GM12878 (cell line): Measurements from ENCODE around the gene NME8. TPM values are rescaled to one million over a fixed set of nuclear protein-coding genes. Genes with fewer than 3 reads are reported as not detected.

ENCODE experiments used
- ATAC-seq: fragments of 200-7000 bp; cut with Tn5 transposase; 3 replicates; pipeline ENCODE4 v1.9.1; 2020; ENCODE audit warnings: mild to moderate bottlenecking, moderate library complexity
- BruUV-seq: library from RNA; stranded (reverse); fragments of 400-500 nt; replicated peaks from 2 replicates; lab custom pipeline; 2021; lab: Mats Ljungman, UMichigan
- CTCF ChIA-PET: fragments of 300-600 bp; sonication (Branson Sonifier 250); formaldehyde crosslinking; extraction: SDS; loops from one replicate; lab custom pipeline; 2021; ENCODE audit warnings: inconsistent platforms; lab: Yijun Ruan, JAX
- POLR2A ChIA-PET: fragments of 350-600 bp; formaldehyde crosslinking; extraction: SDS; loops from one replicate; lab custom pipeline; 2021; ENCODE audit warnings: inconsistent platforms; lab: Charles Lee
- RAD21 ChIA-PET: fragments of 300-600 bp; sonication (Branson Sonifier 250); formaldehyde crosslinking; loops from one replicate; lab custom pipeline; 2023; ENCODE audit warnings: antibody characterized with exemption; ENCODE audit not compliant: unreplicated experiment; lab: Charles Lee
- SMC1A ChIA-PET: fragments of 300-600 bp; sonication (Branson Sonifier 250); formaldehyde crosslinking; loops from one replicate; lab custom pipeline; 2023; ENCODE audit not compliant: unreplicated experiment, uncharacterized antibody; lab: Charles Lee
- DNase-seq: peaks from one replicate; pipeline ENCODE4 v3.0.0-alpha.2; 2011; ENCODE audit warnings: low read depth, low spot score
- FAIRE-seq: peaks from 3 replicates; lab custom pipeline; 2011; peaks lifted over from hg19 to GRCh38; lab: Jason Lieb, UNC
- H2AFZ ChIP-seq: 2 replicates; pipeline ENCODE4 v1.6.0; 2011; ENCODE audit warnings: low read depth, low read length, control low read depth; ENCODE audit not compliant: control insufficient read depth
- H3K27ac ChIP-seq: 2 replicates; pipeline ENCODE4 v1.5.1; 2011; ENCODE audit warnings: control low read depth; ENCODE audit not compliant: control insufficient read depth, insufficient read depth
- H3K27me3 ChIP-seq, 2 experiments: replicated peaks in 1 of 2; 2 replicates each; pipeline versions ENCODE4 v1.6.0 to v1.6.1; 2011; ENCODE audit warnings: low read length in 1 of 2; ENCODE audit not compliant: control insufficient read depth in 2 of 2, insufficient read depth in 2 of 2
- H3K36me3 ChIP-seq, 2 experiments: 2 replicates each; pipeline ENCODE4 v1.5.1; 2011; ENCODE audit warnings: low read length in 1 of 2; ENCODE audit not compliant: control insufficient read depth in 2 of 2, insufficient read depth in 2 of 2
- H3K4me1 ChIP-seq: 2 replicates; pipeline ENCODE4 v1.6.1; 2011; ENCODE audit warnings: mild to moderate bottlenecking, low read length, moderate library complexity, mixed read lengths; ENCODE audit not compliant: control insufficient read depth, insufficient read depth
- H3K4me2 ChIP-seq: 2 replicates; pipeline ENCODE4 v1.6.0; 2011; ENCODE audit warnings: control low read depth; ENCODE audit not compliant: control insufficient read depth, insufficient read depth
- H3K4me3 ChIP-seq: fragments of 200-600 bp; sonication (generic); 2 replicates; pipeline ENCODE4 v1.5.1; 2016
- H3K79me2 ChIP-seq: 2 replicates; pipeline ENCODE4 v1.6.0; 2011; ENCODE audit warnings: low read length; ENCODE audit not compliant: control insufficient read depth, insufficient read depth
- H3K9ac ChIP-seq: 2 replicates; pipeline ENCODE4 v1.8.0; 2011; ENCODE audit warnings: low read length, control low read depth, mixed read lengths; ENCODE audit not compliant: control insufficient read depth, insufficient read depth
- H3K9me3 ChIP-seq: replicated peaks from 3 replicates; pipeline ENCODE4 v1.5.1; 2011; ENCODE audit warnings: mild to moderate bottlenecking, low read length; ENCODE audit not compliant: control insufficient read depth, insufficient read depth
- H4K20me1 ChIP-seq: 2 replicates; pipeline ENCODE4 v1.6.0; 2011; ENCODE audit not compliant: control insufficient read depth, insufficient read depth
- KDM1A ChIP-seq: fragments of 200-600 bp; sonication (generic); IDR thresholded peaks from 2 replicates; pipeline ENCODE4 v1.6.1; 2016; ENCODE audit warnings: borderline replicate concordance
- NR2C1 ChIP-seq: fragments of 450-650 bp; IDR thresholded peaks from 2 replicates; pipeline ENCODE4 v1.6.1; 2017; ENCODE audit warnings: antibody characterized with exemption, mild to moderate bottlenecking, moderate library complexity
- POU2F2 ChIP-seq: IDR thresholded peaks from 3 replicates; pipeline ENCODE4 v1.6.1; 2011; ENCODE audit warnings: low read depth, mild to moderate bottlenecking, low read length, borderline replicate concordance
- STAT3 ChIP-seq: IDR thresholded peaks from 2 replicates; pipeline ENCODE4 v1.6.1; 2011; ENCODE audit warnings: low read depth, low read length, improper control_type of control experiment
- TCF12 ChIP-seq: IDR thresholded peaks from 2 replicates; pipeline ENCODE4 v1.6.1; 2011; ENCODE audit warnings: low read depth, mild to moderate bottlenecking, low read length
- ZBTB33 ChIP-seq: fragments of 450-650 bp; IDR thresholded peaks from 2 replicates; pipeline ENCODE4 v1.6.1; 2017; ENCODE audit warnings: mild to moderate bottlenecking
- ZNF217 ChIP-seq: fragments of 450-650 bp; IDR thresholded peaks from 2 replicates; pipeline ENCODE4 v1.6.1; 2017; ENCODE audit warnings: antibody characterized with exemption, mild to moderate bottlenecking
- WGBS: methylation state at CpG from one replicate; pipeline ENCODE4 v1.1.6; 2016; ENCODE audit warnings: low lambda C conversion rate; ENCODE audit not compliant: insufficient replicate concordance, insufficient coverage; ENCODE audit errors: missing lambda C conversion rate; 5-methylcytosine and 5-hydroxymethylcytosine counted together
- in situ Hi-C: fragments of 300-500 bp; cut with MboI; formaldehyde crosslinking; loops from 9 replicates; pipeline ENCODE4 v1.14.3; 2018; ENCODE audit warnings: mixed read lengths
- intact Hi-C: fragments of 100-400 bp; cut with micrococcal nuclease; formaldehyde crosslinking; loops from one replicate; pipeline ENCODE4 v1.14.2; 2022; ENCODE audit not compliant: unreplicated experiment
- polyA plus RNA-seq, 11 experiments: library from polyadenylated mRNA; depleted of rRNA in 4 of 11; unstranded in 6 of 11; stranded (reverse) in 5 of 11; fragments of >200 nt; fragmentation: Nextera tagmentation in 4 of 11; fragmentation: Illumina TruSeq in 1 of 11; extraction: Ambion mirVana in 4 of 11; extraction: Trizol in 1 of 11; gene quantifications; 1 replicate in 1 of 11; 2 replicates in 10 of 11; pipeline versions ENCODE4 v1.2.1 to v1.2.3, GENCODE V29; 2011 to 2016; ENCODE audit warnings: inconsistent platforms in 2 of 11, missing spikeins in 2 of 11, low read depth in 1 of 11
- total RNA-seq, 4 experiments: library from RNA; depleted of rRNA in 3 of 4; stranded (reverse); fragments of >200 nt in 3 of 4; fragmentation: Illumina TruSeq in 1 of 4; extraction: Trizol in 1 of 4; gene quantifications; 2 replicates each; pipeline versions ENCODE4 v1.2.1 to v1.2.3, GENCODE V29; 2013 to 2021
- TF ChIP-seq, protein P1 (sequence below): fragments of 450-650 bp; IDR thresholded peaks from 2 replicates; pipeline ENCODE4 v1.6.1; 2016; ENCODE audit warnings: mild to moderate bottlenecking
- TF ChIP-seq, protein P2 (sequence below): fragments of 450-650 bp; conservative IDR thresholded peaks from 2 replicates; pipeline ENCODE4 v1.6.1; 2017; ENCODE audit warnings: mild to moderate bottlenecking, moderate library complexity
- TF ChIP-seq, protein P3 (sequence below): fragments of 450-650 bp; formaldehyde crosslinking; IDR thresholded peaks from 2 replicates; pipeline ENCODE4 v1.5.0; 2022; ENCODE audit warnings: mild to moderate bottlenecking, missing genetic modification characterization

The NME8 gene
- total and polyA plus RNA-seq, 10 of the 15 experiments (the other 5 are each of a cell fraction or from before 2014, with no cell fraction given): 0.03 to 3.5 (median 0.52) TPM; not detected in 2

DNA sequence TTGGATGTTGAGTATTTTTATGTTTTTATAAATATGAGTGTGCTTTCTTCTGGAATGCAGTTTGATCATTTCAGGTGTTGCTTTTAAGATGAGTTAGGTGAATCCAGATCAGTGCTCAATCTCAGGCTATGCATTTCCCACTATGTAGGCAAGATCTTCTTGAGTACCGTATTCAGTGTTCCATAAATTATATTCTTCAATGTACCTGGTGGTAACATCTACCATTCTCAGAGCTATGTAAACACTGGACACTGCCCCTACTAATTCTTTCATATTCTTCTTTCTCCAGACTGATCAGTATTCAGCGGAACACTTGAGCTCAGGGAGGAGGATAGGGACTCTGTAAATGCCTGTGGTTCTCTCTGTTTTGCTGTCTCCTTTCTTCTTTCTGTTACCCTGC lies 25.5 kb upstream of the NME8 start:
- Histone ChIP-seq H4K20me1 (no peaks in the 10 kb centered on the region), H3K4me1 (peaks cover 15% of the 10 kb centered on the region), H3K9me3 (no peaks in the 10 kb centered on the region; the same call in 2 of the 3 replicates), H3K9ac (no peak overlapping the region), H3K27me3 (no peaks in the 10 kb centered on the region), H3K36me3 (no peaks in the 10 kb centered on the region), H3K27ac (no peak overlapping the region; the same call in 1 of the 2 replicates), H2AFZ (no peak overlapping the region; the same call in 1 of the 2 replicates), H3K4me2 (peak overlapping the region; percentile 28), H3K4me3 (peak overlapping the region; percentile 39; the same call in 1 of the 2 replicates), H3K79me2 (peaks cover 26% of the 10 kb centered on the region)
- BruUV-seq: no TSS peak
- intact Hi-C loops: loop anchor here (5.0 kb wide), 1 partner anchor 56 kb away; no protein-coding TSS in a partner anchor
- CTCF ChIA-PET: interaction anchor here (0.6 to 3.0 kb wide), 6 partner anchors 9 to 184 kb away, joined by 3 to 13 read pairs (median 4); no protein-coding TSS in a partner anchor
- FAIRE-seq: no peak
- no peak for DNase-seq
- RAD21 ChIA-PET: interaction anchor here (0.8 to 3.8 kb wide), 5 partner anchors 10 to 129 kb away, joined by 3 to 30 read pairs (median 6); no protein-coding TSS in a partner anchor
- SMC1A ChIA-PET: interaction anchor here (0.8 to 12.7 kb wide), 10 partner anchors 9 to 537 kb away, joined by 3 to 193 read pairs (median 10); no protein-coding TSS in a partner anchor
- in situ Hi-C loops: loop anchor here (5.0 kb wide), 1 partner anchor 481 kb away; no protein-coding TSS in a partner anchor
- no peak for ATAC-seq
- POLR2A ChIA-PET: no interaction called here
- 94% methylated on average over 2 of the region's 2 CpGs for WGBS
- TF ChIP-seq TCF12 (no peak), KDM1A (no peak), NR2C1 (no peak), STAT3 (no peak), ZNF217 (no peak), ZBTB33 (no peak), POU2F2 (no peak)
- TF ChIP-seq, protein P1, sequence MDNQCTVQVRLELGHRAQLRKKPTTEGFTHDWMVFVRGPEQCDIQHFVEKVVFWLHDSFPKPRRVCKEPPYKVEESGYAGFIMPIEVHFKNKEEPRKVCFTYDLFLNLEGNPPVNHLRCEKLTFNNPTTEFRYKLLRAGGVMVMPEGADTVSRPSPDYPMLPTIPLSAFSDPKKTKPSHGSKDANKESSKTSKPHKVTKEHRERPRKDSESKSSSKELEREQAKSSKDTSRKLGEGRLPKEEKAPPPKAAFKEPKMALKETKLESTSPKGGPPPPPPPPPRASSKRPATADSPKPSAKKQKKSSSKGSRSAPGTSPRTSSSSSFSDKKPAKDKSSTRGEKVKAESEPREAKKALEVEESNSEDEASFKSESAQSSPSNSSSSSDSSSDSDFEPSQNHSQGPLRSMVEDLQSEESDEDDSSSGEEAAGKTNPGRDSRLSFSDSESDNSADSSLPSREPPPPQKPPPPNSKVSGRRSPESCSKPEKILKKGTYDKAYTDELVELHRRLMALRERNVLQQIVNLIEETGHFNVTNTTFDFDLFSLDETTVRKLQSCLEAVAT: peak; percentile 93
- TF ChIP-seq, protein P2, sequence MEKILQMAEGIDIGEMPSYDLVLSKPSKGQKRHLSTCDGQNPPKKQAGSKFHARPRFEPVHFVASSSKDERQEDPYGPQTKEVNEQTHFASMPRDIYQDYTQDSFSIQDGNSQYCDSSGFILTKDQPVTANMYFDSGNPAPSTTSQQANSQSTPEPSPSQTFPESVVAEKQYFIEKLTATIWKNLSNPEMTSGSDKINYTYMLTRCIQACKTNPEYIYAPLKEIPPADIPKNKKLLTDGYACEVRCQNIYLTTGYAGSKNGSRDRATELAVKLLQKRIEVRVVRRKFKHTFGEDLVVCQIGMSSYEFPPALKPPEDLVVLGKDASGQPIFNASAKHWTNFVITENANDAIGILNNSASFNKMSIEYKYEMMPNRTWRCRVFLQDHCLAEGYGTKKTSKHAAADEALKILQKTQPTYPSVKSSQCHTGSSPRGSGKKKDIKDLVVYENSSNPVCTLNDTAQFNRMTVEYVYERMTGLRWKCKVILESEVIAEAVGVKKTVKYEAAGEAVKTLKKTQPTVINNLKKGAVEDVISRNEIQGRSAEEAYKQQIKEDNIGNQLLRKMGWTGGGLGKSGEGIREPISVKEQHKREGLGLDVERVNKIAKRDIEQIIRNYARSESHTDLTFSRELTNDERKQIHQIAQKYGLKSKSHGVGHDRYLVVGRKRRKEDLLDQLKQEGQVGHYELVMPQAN: no peak
- TF ChIP-seq, protein P3, sequence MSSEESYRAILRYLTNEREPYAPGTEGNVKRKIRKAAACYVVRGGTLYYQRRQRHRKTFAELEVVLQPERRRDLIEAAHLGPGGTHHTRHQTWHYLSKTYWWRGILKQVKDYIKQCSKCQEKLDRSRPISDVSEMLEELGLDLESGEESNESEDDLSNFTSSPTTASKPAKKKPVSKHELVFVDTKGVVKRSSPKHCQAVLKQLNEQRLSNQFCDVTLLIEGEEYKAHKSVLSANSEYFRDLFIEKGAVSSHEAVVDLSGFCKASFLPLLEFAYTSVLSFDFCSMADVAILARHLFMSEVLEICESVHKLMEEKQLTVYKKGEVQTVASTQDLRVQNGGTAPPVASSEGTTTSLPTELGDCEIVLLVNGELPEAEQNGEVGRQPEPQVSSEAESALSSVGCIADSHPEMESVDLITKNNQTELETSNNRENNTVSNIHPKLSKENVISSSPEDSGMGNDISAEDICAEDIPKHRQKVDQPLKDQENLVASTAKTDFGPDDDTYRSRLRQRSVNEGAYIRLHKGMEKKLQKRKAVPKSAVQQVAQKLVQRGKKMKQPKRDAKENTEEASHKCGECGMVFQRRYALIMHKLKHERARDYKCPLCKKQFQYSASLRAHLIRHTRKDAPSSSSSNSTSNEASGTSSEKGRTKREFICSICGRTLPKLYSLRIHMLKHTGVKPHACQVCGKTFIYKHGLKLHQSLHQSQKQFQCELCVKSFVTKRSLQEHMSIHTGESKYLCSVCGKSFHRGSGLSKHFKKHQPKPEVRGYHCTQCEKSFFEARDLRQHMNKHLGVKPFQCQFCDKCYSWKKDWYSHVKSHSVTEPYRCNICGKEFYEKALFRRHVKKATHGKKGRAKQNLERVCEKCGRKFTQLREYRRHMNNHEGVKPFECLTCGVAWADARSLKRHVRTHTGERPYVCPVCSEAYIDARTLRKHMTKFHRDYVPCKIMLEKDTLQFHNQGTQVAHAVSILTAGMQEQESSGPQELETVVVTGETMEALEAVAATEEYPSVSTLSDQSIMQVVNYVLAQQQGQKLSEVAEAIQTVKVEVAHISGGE (CRISPR knock-in tag): no peak
